GM18868 (cell line): ENCODE data around the gene CDH2.

Experiments
- ATAC-seq: cut with Tn5 transposase; IDR thresholded peaks from one replicate; pipeline ENCODE4 v1.9.1; 2021; ENCODE audit warnings: mild to moderate bottlenecking, moderate library complexity; ENCODE audit not compliant: unreplicated experiment

Gene CDH2

DNA sequence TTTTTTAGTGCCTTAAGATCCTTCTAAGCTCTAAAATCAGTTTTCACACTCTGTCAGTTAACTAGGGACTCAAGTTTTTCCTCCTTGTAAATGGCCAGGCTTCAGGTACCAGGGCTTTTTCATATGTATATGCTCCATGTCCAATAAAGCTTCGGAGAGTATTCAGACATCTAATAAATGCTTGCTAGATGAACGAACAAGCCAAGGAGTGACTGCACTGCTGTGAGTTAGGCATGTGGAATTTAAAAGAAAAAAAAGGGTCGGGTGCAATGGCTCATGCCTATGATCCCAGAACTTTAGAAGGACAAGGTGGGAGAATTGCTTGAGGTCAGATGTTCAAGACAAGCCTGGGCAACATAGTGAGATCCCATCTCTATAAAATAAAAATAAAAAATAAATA is 81.9 kb downstream of the CDH2 start:
- ATAC-seq, result no peak

DNA sequence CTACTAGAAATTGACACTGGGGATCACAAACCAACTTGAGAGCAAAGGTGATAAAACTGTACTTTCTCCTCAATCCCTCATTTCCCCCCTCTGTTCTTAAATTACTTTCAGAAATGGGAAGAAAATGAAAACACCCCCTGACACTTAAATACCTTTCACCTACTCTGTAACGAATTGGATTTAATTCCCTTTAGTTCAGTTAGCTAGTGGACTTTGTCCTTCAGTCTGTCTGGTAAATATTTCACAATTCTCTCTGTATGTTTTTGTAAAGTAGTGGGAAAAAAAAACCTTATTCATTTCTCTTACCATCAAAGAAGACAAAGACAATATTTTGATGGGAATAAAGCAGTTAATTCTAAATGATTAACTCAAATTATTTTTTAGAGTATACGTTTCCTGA is 85.7 kb downstream of the CDH2 start:
- ATAC-seq, result no peak

DNA sequence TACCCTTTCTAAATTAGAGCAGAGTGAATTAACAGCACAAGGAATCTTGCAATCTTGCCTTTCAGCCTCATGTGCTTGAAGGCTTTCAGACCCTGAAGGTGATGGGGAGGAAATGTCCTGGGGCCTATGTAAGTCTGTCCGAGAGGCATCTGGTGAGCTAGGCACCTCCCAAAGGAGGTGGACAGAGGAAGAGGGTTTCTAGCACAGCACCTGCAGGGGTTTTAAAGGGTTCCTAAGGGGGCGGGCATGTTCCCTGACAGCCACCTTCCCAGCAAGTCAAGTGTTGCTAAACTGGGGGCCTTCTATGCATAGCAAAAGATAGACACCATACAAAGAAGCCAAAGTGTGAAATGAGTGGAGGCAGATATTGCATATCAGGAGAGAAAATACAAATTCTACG is 88.5 kb downstream of the CDH2 start:
- ATAC-seq, result no peak

DNA sequence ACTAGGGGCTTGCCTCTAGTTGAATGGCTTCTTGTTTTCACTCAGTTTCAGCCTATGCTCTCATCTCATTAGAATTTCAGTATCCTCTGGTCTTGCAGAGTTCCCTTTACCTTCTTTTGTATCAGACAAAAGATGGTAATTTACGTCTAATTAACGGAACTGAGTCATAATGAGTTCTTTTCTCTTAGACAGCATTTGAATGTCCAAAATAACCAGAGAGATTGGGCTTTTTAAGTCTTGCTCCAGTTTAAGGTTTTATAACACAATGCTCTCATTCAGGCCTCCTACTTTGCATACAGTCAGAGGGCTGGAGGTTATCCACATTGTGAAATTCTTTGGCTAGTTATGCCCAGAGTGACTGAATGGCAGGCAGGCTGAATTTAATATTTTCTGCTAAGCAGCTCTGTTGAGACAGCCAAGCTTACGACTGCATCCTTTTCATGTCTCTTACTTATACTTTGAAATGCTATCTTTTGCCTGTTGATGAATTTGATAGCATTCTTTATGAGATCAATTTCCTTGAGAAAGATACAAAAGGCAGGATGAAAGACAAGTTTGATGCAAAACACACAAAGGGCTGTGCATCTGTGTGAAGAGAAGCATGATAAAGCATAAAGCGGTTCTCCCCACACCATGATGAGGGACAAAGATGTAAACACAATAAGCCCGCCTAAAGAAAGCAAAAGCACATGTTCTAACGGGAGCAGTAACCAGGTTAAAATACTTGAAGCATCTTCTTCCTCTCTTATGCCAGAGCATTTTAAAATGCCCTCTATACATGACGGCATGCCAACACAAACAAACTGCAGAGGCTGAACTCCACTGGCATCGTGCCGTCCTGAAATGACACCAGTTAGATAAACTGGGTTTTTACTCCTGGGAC is 90.0 kb downstream of the CDH2 start:
- no peak for ATAC-seq

DNA sequence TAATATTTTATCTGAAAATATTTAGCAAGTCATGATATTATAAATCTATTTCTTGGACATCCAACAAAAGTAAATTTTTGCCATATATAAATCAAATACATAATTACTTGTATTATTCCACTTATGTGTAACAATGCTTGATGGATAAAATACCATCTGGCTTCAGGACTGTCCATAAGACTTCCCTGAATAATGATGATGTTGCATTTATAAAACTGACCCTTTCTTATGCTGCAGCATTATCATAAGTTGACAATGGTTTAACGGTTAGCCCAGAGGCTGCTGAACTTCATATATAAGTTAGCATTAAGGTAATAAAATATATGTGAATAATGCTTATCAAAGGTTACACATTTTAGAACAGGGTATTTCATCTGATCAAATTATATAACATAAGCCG is 95.4 kb downstream of the CDH2 start:
- no peak for ATAC-seq

DNA sequence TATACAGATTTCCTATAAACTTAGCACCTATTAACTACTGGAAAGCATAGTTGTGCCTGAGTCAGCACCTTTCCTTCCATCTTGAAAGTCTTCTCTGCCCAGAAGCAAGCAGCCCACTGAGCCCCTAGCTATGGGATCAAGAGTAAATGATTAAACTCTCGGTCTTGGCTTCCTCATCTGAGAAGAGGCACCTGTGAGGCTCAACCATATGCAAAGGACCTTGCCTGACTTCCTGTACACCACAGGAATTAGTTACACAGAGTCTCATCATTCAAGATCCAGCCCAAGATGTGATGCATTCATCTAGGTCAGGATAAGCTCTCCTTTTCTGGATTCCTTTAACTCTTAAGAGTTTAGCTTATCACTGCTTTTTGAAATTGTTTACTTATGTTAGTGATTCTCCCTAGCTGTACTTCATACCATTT is 96.0 kb downstream of the CDH2 start:
- ATAC-seq, result no peak

DNA sequence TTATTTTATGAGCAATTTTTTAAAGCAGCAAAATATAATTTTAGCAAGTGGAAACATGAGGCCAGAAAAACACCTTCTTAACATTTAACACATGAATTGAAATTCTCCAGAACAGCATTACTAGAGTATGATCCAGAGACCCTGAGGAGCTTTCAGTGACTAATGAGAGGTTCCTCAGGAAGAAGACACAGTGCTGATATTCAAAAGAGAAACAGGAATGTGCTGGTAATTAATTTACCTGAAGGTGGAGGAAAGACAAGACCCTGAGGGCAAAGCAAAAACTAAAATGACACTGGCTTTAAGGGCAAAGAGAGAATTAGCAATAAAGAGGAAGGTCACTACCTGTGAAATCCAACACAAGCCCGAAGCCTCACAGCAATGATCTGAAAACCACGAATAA is 97.0 kb downstream of the CDH2 start:
- no peak for ATAC-seq

DNA sequence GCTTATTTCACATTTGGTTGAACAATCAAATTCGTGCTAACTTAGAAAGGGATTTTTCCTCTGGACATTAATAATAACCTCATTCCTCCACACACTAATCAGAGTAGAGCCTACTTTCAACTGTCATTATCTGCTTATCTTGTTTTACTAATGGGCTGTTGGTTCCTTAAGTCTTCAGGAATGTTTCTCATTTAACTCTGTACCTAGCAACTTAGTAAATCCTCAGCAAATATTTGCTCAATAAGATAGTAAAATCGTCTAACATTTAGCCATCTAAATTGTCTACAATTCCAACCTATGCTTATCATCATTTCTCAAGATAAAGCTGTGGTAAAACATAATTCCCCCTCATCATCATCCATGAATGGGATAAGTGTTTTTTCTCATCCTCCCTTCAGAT is 98.1 kb downstream of the CDH2 start:
- ATAC-seq, result no peak

DNA sequence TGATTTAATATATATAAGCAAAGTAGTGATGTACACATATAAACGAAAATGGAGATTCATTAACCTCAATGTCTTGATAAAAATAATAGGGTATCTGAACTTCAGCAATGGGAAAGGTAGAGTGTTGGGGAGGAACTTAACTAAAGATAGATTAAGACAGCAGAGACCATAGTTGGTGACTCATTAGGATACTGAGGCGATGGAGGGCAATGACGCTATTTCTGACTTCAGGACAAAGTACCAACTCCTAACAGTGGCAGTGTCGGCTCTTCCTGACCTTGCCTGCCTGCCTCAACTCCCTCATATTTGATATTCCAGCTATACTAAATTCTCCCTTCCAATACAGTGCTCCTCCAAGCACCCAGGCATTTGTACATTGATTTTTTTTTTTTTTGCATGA is 98.6 kb downstream of the CDH2 start:
- ATAC-seq, result no peak

DNA sequence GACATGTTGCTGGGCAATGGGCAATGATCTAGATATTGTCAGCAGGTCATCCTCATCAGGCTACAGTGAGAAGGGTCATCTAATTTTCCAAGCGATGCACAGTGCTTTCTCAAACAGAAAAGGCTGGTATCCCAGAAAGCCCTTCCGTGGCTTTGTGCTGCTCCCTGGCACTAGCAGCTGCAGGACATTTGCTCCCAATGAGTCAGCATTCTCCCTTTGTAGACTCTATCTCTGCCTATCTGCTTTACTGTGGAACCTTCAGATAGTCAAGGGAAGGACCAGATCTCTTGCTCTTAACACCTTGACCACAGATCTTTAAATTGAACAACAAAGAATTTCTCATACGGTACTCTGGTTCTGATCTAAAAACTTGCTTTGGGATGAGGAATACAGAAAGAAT is 101.4 kb downstream of the CDH2 start:
- ATAC-seq, result no peak

DNA sequence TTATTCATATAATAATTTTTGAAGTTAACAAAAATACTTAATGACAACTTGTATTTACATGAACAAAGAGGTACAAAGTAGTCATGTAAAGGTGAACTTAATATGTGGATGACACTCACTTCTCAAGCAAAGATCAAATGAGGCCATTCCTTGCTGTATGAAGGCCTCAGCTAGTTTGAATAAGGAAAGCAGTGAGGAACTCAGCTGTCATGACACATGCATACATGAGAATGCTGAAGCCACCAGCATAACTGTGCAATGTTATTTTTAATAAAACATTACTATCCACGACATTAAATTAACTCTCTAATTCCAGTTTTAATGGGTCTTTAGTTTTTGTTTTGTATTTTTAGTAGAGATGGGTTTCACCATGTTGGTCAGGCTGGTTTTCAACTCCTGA is 102.9 kb downstream of the CDH2 start:
- no peak for ATAC-seq

DNA sequence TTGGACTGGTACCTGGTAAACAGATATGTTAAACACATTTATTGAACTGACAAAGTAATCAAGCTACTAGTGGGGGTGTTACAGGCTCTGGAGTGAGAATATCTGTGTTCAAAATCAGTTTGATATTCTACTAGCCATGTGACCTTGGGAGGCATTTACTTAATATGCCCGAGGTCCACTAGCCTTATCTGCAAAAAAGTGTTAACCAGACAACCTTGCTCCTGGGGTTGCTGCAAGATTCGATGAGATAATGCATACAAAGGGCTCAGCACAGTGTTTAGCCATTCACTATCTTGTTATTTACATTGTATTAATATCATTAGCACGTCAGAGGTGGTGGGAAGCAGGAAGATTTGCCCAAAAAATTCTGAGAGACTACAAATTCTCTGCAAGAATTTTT is 103.3 kb downstream of the CDH2 start:
- ATAC-seq, result no peak

DNA sequence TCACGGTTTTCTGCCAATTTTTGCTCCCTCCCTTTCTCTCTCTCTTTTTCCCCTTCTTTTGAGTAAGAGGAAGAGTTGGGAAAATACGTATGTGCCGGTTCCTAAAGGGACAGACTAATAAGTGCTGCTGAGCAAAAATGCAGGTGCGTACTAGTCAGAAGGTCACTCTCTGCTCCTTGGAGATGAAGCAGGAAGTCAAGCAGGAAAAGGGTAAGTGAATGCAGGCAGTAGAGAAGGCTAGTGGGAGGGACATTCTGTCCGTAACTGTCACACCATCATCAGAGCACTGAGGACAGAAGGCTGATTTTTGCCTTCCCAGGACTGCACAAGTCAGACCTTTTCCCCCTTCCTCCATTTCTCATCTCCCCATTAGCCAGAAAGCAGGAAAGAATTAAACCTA is 105.7 kb downstream of the CDH2 start:
- ATAC-seq, result no peak

DNA sequence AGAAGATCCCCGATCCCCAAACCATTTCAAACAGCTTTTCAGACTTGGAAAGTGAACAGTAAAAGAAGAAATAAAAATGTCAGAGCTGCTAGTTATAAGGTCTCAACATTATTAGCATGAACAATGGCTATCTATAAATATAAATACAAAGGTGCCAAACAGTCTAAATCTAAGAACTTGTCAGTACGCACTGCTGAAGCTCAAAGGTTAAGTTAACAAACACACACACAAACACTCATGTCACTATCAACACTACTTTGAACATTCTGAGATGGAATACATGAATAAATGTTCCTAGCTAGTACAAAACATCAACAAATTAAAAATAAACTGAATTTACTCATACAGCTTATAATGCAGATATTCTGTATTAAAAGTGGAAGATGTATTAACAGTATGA is 108.7 kb downstream of the CDH2 start:
- no peak for ATAC-seq

DNA sequence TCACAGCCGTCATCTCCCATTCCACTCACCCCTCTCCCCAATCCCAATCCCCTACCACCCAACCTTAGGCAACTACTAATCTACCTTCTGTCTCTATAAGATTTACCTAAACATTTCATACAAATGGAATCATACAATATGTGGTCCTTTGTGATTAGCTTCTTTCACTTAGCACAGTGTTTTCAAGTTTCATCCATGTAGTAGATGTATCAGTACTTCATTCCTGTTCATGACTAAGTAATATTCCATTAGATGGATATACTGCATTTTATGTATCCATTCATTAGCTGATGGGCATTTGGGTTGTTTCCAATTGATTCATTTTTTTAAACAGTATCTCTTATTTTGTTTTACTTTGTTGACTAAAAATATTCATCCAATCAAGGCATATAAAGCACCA is 109.6 kb downstream of the CDH2 start:
- ATAC-seq, result no peak

DNA sequence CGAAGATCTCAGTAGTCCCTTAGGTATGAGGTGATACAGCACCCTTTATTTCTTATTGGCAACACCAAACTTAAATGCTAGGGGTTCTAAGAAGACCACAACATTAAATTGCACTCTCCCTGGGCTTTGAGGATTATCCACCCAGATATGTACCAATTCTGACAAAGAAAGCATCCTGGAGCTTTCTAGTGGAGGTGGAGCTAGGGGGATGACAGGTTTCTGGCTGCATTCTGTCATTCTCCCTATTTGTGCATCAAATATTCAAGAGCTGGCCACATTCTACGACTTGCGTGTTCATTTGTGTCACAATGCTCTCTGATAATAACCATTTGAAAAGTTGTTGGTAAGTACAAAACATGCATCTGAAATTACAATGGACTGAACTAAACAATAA is 111.1 kb downstream of the CDH2 start:
- no peak for ATAC-seq

DNA sequence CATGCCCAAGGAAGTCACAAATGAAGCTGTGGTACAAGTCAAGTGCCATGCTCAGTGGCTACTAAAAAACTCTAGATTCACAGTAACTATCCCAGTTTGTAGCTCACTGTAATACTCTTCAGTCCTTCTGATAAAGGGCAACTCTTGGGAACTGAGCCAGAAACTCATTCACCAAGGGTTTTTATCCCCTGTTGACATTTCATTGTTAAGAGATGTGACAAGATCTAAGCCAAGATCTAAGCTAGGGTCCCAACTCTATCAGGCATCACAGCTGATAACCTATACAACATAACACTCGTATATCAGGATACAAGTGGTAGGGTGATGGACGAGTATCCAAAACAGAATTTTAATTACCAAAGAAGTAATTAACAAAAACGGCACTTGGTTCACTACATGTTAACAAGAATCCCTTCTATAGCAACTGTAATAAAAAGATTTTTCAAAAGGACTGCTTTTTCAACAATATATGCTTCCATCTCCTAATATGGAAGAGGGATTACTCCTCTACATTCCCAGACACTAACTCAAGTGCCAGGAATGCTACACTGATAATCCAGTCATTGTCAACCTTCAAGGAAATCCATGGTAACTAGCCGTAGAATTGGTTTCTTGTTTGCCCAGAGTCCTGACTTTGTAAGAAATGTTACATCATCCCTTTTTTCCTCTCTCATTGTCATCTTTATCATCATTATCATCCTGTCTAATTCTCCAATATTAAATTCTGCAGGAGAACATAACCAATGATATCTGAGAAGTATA is 111.7 kb downstream of the CDH2 start:
- no peak for ATAC-seq

DNA sequence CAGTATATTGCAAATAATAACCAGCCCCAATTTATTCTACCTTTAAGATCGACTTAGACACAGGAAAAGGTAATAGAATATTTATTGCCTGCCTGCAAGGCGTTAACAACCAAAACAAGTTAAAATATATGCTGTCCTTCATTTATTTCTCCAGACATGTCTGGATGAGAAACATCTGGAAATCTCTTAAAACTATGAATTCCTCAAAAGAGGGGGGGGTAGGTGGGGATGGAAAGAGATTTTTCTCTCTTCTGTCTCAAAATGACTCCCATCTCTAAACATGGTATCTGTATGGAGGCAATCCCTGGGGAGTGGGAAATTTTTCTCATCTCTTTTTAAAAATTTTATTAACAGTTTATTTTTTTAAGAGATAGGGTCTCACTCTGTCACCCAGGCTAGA is 113.0 kb downstream of the CDH2 start:
- no peak for ATAC-seq

DNA sequence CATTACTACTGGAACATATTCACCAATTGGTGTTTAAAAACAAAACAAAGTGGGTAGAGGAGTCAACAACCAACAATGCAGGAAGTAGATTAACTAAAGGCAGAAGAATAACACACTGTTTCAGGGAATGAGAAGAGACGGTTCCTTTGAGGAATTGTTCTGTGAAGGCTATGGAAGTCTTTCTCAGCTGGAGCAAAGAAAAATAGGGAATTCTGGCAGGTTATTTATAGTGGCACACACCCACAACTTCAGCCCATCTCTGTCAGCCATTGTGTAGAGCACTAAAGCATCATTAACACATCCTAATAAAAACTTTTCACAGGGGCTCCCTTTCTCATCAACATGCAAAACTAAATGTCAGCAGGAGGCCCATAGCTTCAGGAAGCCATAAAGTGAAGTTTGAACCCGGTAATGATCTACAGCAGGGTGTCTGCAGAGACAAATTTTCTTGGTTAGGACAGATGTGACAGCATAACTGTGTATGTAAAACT is 113.6 kb downstream of the CDH2 start:
- no peak for ATAC-seq

DNA sequence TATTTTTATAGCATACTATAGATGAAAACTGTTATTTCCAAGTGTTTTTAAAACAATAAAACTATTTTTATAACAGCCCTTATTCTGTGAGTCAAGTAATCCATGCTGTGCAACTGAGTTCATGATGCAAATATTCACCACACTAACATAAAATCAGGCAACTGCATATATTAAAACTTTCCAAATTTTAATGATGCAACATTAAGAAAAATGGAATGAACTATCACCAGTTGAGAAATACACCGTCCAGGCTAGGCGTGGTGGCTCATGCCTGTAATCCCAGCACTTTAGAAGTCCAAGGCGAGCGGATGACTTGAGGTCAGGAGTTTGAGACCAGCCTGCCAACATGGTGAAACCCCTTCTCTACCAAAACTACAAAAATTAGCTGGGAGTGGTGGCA is 114.5 kb downstream of the CDH2 start:
- no peak for ATAC-seq

DNA sequence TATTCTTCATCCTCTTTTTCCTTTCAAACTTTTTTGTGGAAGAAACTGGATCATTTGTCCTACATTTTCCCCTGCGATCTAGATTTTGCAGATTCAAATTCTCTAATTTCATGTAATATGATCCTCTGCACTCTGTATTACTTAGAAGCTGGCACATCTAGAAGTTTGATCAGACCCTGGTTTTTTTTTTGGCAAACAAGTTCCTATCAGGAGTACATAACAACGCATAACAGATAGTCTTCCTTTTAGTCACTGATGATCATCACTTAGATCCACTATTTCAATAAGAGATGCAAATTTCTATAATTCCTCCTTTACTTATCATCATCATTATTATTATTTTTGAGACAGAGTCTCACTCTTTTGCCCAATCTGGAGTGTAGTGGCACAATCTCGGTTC is 117.1 kb downstream of the CDH2 start:
- no peak for ATAC-seq

DNA sequence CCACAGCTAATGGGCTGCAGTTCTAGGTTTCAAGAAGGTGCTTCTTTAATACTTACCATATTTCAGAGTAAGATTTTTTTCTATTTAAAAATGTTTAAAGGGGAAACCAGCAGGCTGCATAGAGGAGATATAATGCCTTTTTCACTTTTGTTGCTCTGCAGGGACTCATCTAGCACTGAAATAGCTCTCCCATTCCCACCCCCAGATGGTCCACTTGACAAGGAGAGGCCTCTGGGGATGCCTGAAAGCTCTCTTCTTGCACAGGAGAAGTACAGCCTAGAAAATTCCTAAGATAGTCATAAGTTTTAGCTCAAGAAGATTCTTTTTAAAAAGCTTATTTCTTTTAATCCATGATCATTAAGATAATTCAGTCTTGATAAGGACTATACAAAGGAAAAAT is 126.4 kb downstream of the CDH2 start:
- ATAC-seq, result no peak
